ENCODE measurements around the gene COL27A1.

COL27A1 gene

GRCh38 chr9:114155263-114155994 is at the start of gene COL27A1:
COL27A1 (plus strand) TSS chr9:114155537; CDS start chr9:114155951, 414 bp downstream.
- DNase-seq: no peak

GRCh38 chr9:114107286-114108001 is 47.9 kb upstream of the COL27A1 start:
- no peak for DNase-seq

- no peak for DNase-seq
Measured at GRCh38 chr9:114108016-114108833, 47.1 kb upstream of the COL27A1 start.

- no peak for DNase-seq
Measured at GRCh38 chr9:114109124-114109523, 46.2 kb upstream of the COL27A1 start.

GRCh38 chr9:114110180-114110579 is 45.2 kb upstream of the COL27A1 start:
- DNase-seq: no peak

GRCh38 chr9:114112325-114112724 is 43.0 kb upstream of the COL27A1 start:
- no peak for DNase-seq

- DNase-seq: no peak
Measured at GRCh38 chr9:114112778-114113584, 42.4 kb upstream of the COL27A1 start.

GRCh38 chr9:114114364-114114763 is 41.0 kb upstream of the COL27A1 start:
- no peak for DNase-seq

- DNase-seq: no peak
Measured at GRCh38 chr9:114115654-114116125, 39.6 kb upstream of the COL27A1 start.

GRCh38 chr9:114116126-114116747 is 39.1 kb upstream of the COL27A1 start:
- no peak for DNase-seq

- DNase-seq: no peak
Measured at GRCh38 chr9:114117614-114117995, 37.7 kb upstream of the COL27A1 start.

GRCh38 chr9:114117996-114118830 is 37.1 kb upstream of the COL27A1 start:
- no peak for DNase-seq

- DNase-seq: no peak
Measured at GRCh38 chr9:114119242-114120191, 35.8 kb upstream of the COL27A1 start.

GRCh38 chr9:114120192-114121014 is 34.9 kb upstream of the COL27A1 start:
- no peak for DNase-seq

GRCh38 chr9:114121227-114122135 is 33.9 kb upstream of the COL27A1 start:
- no peak for DNase-seq

- DNase-seq: no peak
Measured at GRCh38 chr9:114122136-114123027, 33.0 kb upstream of the COL27A1 start.

All from GF-D8 (cell line).